ENCODE results near the gene TEAD2.

The TEAD2 gene
- 0 to 0.67 reads per million in 2 donors for total RNA-seq

DNA sequence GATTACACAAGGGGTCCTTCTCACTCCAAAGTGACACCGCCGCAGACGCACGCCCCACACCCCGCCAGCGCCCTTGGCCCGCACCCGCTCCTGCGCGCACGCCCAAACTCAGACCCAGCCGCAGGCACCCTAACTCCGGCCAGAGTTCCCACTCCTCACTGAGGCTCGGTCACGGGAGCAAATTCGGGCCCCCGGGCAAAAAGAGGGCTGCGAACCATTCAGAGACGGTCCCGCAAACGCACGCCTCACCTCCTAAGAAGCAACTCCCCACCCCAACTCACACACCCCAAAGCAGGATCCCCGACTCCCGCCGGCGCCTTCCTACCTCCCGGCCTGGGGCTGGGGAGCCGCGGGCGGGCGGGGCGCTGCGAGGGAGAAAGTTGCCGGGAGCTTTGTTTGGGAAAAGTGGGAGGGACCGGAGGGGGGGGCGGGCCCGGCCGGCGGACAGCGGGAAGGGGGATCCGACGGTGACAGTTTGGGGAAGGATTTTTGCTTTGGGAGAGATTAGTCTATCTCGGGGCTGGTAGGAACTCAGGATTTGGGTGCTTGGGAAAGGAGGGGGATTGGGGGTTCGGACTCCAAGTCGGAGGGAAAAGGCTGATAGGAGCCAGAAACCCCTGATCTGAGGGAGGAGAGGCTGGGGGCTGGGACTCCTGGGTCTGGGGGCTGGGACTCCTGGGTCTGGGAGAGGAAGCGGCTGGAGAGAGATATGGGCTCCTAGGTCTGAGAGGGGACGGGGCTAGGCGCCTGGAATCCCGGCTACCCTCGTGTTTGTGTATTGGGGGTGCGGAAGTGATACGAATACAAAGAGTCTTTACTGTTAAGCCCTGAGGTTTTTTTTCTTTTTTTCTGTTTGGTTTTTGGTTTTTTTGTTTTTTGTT, at the start of gene TEAD2:
Gene TEAD2, minus strand, starts transcription at position 369 of the 881 bp plus-strand sequence. CDS start 2,341 bp downstream, outside the sequence.
- DNase-seq = no peak

DNA sequence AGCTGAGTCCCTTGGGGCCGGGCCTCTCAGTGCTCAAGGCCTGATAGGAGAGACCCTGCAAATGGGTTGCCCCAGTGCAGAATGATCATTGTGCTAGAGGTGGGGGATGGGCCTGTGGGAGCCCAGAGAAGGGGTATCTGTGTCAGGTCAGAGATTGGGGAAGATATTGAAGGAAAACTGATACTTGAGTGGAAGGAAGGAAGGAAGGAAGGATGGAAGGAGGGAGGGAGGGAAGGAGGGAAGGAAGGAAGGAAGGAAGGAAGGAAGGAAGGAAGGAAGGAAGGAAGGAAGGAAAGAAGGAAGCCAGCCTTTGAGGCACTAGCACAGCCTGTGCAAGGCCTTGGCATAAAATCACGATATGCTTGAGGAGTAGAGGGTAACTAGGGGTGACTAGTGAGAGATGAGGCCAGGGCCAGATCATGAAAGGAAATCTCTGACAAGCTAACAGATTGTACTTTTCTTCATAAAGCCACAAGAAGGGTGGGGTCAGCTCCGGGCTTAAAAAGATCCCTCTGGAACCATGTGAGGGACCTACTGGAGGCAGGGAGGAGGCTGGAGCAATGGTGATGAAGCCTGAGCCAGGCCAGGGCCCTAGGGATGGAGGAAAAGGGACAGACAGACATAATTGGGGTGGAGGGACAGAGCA, 49.6 kb upstream of the TEAD2 start:
- DNase-seq = no peak

DNA sequence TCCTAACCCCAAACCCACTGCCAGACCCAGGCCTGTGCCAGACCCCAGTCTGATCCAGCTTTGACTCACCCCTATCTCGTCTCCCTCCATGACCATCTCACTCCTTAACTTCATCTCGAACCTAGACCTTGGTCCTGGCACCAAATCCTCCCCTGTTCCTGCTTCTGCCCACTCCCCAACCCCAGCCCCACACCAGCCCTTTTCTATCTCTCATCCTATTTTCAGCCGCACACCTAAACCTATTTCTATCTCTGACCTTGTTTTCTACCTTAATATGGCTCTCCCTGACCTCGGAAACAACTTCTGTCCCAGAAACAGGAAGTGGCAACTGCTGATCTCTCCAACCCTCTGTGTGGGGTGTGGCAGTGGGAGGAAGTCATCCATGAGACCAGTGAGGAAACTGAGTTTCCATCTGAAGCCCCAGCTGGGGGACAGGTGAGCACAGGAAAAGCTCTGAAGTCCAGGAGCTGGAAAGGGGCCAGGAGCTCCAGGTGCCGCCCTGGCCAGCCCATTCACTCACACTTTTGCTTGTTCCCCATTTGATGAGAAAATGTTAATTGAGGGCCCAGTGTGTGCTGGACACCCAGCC, 47.3 kb upstream of the TEAD2 start:
- DNase-seq = peak in 1 of 5 experiments; percentile 62

DNA sequence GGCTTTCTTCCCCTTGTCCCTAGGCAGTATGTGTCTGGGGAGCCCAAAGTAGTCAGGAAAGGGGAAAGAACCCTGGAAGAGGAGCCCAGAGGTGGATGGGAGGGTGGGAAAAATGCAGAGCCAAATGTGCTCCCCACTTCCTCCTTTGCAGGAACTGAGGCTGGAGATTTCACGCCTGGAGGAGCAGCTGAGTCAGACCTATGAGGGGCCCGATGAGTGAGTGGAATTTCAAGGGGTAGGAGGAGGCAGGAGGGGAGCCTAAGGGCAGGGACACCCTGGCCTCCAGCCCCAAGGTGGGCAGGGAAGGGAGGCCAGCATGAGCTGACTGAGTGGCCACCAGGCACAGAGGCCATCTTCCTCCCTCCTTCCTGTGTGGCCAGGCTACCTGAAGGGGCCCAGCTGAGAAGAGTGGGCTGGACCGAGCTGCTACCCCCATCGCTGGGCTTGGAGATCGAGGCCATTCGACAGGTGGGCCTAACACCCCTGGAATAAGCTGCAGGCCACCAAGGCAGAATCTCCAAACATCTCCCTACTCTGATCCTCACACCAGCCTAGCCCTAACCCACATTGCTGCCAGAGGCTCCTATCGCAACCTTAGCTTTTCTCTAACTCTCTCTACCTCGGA, 46.7 kb upstream of the TEAD2 start:
- DNase-seq = no peak

DNA sequence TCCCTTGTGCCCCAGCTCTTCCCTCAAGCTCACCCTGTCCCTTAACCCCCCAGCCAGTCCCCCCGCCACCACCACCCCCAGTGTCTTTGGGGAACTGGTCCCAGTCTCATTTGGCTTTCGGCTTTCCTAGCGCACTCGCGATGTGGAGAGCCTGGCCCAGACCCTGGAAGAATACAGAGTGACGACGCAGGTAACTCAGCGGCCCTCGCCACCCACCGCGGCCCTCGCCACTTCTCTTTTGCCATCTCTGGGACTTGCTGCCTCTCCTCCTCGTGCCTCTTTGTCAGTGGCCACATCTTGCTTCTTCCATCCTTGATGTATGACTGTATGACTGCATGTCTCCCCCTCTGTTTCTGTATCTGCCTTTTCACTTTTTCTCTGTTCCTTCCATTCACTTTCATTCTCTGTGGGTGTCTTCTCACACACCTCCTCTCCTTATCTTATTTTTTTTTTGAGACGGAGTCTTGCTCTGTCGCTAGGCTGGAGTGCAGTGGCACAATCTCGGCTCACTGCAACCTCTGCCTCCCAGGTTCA, 45.3 kb upstream of the TEAD2 start:
- DNase-seq = no peak

DNA sequence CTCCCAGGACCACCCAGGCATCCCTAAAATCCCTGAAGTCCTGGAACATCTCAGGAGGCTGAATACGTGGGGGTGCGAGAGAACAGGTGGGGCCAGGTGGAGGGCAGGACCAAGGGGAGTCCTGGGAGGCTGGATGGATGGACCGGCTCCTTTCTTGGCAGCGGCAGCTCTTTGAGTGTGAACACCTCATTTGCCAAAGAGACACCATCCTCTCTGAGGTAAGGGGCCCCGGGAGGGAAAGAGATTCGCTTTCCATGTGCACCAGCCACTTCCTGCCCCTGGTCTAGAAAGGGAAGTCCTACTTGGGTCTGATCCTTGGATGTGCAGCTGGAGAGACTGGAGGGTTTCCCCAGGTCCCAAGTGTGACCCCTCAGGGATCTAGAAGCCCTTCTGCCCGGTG, 44.9 kb upstream of the TEAD2 start:
- no peak for DNase-seq

DNA sequence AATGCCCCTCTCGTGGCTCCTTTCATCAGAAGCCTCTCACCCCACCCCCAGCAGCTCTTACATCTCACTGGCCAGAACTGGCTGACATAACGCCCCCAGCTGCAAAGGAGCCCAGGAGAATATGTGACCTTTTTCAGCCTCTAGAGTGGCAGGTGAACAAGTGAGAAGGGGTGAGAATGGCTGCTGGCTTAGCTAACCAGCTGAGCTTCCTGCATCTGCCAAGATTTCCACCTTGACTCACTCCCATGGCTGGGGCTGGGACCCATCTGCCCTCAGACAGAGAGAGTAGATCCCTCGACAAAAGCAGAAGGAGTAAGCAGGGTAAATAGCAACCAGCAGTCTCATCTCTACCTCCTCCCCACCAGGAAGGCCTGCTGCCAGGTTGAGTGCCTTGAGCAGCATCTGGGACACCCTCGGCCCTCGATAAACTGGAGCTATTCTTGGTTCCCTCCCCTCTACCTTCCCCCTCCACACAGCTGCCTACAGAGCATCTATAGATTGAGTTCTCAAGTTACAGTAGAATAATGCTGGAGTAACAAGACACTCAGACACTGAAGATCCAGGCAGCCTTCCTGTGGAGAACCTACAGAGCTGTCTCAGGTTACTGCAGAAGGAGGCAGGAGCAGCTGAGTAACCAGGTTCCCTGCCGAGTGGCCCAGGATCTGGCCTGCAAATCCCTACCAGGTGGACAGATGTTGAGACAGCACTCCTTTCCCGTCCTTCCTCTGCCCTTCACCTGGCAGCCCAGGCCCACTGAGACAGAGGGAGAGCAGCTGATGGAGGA, 41.4 kb upstream of the TEAD2 start:
- DNase-seq = no peak

DNA sequence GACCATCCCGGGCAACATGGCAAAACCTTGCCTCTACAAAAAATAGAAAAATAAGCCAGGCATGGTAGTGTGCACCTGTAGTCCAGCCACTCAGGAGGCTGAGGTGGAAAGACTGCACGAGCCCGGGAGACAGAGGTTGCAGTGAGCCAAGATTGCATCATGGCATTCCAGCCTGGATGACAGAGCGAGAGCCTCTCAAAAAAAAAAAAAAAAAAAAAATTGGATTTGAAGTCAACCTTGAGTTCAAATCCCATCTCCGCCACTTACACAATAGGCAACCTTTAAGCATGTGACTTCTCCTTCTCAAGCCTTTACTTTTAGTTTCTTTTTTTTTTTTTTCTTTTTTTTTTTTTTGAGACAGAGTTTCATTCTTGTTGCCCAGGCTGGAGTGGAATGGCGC, 37.8 kb upstream of the TEAD2 start:
- no peak for DNase-seq

DNA sequence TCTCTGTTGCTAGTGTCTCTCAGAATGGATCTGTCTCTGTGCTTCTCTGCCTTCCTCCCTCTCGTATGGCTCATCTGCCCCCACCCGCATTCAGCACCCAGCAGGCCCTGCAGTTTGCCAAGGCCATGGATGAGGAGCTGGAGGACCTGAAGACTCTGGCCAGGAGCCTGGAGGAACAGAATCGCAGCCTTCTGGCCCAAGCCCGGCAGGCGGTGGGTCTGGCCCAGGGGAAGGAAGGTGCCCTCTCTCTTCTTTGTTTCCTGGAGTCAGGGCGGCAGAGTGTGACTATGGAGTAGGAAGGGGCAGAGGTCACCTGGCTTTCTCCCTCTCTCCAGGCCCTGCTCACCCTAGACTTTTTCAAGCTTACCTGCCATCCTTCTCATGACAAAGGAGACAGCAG, 36.7 kb upstream of the TEAD2 start:
- DNase-seq = no peak

DNA sequence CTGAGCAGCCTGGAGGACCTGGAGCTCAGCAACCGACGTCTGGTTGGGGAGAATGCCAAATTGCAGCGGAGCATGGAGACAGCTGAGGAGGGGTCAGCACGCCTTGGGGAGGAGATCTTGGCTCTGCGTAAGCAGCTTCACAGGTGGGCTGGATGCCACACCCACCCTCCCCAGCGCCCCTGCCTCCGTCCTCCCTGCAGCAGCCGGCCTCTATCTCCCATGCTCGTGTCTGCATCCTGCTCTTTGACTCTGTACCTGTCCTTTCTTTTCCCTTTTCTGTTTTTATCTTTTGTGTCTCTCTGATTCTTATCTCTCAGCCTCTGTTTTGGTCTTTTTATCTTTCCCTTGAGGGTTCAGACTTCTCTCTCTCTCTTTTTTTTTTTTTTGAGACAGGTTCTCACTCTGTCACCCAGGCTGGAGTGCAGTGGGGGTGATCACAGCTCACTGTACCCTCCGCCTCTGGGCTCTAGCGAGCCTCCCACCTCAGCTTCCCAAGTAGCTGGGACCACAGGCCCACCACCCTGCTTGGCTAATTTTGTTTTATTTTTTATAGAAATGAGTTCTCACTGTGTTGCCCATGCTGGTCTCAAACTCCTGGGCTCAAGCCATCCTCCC, 35.9 kb upstream of the TEAD2 start:
- no peak for DNase-seq

DNA sequence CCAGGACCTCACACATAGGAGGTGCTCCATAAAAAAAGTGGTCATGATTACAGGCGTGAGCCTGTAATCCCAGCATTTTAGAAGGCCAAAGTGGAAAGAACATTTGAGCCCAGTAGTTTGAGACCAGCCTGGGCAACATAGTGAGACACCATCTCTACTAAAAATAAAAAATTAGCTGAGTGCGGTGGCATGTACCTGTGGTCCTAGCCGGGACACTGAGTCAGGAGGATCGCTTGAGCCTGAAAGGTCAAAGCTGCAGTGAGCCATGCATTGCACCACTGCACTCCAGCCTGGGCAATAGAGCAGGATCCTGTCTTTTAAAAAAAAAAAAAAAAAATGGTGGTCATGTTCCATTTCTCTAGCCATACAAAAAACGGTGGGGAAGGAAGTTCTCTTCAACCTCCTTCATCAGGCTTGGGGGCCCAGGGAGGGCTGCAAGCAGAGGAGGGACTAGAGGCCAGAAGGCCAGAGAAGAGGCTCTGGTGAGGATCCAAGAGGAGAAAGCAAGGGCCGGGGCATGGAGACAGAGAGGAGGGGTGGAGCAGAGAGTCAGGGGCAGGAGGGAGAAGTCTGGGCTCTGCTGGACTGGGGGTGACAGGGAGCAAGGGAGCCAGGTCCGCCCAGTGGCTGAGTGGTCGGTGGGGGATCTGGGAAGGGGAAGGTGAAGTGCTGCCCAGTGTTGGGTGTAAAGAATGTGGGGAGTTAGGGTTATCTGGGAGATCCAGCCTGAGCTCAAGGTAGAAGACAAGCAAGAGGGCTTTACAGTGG, 34.7 kb upstream of the TEAD2 start:
- no peak for DNase-seq

DNA sequence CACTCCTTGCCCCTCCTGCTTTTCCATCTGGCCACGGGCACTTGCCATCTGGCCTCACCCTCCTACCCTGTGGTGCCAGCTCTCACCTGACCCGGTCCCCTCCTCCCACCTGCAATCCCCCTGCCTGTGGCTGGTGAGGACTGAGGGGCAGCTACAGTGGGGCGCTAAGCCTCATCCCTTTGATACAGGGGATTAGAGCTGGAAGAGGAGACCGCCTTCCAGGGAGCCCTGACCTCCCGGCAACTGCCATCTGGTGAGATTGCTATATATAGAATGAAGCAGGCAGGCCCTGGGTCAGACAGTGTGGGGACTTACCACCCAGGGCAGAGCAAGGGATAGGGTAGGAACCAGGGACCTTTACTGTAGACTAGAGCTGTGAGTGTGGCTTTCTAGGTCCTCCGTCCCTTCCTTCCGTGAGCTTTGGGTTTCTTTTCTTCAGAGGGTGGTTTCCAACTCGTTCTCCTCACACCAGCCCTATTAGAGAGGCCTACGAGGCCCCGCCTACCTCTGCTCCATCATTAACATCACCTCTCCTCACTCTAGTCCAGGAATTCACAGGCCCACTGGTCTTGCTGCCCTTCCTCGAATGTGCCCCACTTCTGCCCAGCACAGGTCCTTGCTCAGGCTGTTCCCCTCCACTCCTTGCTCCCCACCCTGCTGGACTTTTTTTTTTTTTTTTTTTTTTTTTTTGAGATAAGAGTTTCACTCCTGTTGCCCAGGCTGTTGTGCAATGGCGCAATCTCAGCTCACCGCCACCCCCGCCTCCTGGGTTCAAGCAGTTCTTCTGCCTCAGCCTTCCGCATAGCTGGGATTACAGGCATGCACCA, 33.6 kb upstream of the TEAD2 start:
- DNase-seq = no peak

DNA sequence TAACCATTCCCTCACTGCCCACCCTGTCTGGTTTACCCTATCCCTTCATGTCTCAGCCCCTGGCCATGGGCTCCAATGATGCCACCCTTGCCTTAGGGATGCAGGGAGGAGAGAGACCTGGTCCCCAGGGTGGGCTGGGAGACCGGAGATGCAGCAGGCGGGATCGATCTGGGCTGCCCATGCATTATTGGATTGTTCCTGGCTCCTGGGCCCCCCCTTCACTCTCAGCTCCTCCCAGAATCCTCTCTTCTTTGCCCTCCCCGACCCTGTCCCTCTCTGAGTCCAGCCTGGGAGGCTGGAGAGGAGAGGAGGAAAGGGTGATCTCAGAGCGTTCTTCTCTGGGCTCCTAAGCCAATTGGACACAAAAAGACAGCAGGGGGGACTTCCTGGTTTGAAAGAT, 31.7 kb upstream of the TEAD2 start:
- no peak for DNase-seq

DNA sequence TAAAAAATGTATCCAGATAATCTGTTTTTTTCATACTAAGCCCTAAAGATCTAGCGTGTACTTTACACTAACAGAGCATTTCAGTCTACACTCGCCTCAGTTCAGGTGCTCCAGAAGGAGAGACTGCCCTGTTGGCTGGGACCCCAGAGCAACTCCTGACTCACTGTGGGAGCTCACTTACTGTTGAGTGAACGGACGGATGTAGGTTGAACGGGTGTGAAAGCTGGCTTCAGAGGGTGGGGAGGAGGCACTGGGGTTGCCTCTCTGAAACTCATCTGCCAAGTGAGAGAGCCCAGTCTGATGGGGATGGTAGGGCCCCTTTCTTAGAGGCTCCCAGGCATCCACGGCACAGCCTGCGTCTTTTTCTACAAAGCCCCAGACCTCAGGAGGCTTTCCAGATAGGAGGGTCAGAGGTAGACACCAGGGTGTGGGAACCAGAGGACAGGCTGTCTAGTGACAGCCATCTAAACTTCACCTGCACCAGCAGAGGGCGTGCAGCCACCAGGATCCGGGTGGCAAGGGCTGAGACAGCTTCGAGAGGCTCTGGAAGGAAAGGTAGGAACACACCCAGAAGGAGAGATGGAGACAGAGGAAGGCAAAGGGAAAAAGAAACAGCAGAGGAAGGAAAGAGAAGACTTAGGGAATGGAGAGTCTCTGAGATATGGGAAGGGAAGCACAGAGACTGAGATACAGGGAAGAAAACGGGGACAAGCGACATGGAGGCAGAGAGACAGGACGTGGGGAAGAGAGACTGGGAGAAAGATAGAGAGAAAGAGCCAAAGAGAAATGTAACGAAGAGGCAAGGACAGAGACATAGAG, 29.6 kb upstream of the TEAD2 start:
- peak; percentile 49 to 79 (median 65) for DNase-seq

DNA sequence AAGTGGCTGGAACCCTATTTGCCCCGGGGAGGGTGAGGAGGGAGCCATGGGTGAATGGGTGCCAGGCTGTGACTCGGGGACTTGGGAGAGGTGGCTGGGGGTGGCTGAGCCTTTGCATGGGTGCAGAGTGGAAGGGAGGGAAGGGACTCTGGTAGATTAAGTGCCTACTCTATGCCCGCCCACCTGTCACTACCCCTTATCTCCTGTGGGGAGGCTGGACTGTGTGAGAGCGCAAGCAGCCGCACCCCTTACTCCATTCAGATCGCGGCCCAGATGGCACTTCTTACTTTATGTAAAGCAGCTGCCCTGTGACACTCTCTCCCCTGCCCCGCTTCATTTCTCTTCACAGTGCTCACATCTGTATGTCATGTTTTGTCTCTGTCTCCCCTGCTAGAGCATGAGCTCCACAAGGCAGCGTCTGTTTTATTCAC, 28.7 kb upstream of the TEAD2 start:
- DNase-seq = no peak

DNA sequence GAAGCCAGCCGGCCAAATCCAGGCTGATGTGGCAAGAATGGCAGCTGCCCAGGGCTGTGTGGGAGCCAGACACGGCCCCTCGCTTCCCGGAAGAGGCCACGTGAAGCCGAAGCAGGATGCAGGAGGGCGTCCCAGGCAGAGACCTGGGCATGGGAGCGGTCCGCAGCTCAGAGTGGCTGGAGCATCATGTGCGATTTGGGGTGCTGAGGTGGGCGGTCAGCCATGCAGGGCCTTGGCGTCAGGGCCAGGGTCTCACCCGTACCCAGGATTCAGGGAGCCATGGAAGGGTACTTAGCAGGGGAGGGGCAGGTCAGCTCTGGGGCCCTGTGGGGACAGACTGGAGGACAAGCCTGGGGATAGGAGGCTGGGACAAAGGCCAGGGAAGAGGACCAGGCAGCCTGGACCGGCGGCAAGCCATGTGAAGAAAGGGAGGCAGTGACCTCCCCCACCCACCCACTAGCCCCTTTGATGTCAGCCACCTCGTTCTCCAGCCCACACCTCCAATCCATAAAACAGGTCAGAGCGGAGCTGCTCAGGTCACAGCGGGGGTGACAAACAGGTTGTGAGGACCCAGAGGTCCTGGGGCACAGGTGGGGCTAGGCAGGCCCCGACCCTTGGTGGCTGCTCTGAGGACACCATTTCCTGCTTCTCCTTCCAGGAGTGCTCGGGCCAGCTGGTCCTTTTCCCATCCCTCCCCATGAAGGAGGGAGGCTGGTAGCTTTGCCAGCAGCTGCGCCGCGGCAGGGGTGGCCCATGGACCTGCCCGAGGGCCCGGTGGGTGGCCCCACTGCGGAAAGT, 28.1 kb upstream of the TEAD2 start:
- no peak for DNase-seq

DNA sequence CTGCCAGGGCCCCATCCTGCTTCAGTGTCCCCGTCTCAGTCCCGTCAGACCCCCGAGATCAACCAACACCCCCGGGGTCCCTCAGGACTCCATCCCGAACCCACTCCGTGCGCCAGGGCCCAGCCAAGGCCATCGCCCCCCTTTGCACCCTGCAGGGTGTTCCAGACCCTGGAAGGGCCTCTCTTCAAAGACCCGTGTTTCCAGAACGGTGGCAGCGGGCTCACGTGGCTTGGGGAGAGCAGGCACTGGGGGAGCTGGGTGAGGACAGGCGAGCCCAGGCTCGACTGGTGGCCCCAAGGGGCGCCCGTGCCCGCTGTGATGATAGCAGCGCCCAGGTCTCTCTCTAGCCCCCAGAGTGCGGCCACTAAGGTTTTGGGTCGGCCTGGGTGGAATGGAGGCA, 27.2 kb upstream of the TEAD2 start:
- no peak for DNase-seq

DNA sequence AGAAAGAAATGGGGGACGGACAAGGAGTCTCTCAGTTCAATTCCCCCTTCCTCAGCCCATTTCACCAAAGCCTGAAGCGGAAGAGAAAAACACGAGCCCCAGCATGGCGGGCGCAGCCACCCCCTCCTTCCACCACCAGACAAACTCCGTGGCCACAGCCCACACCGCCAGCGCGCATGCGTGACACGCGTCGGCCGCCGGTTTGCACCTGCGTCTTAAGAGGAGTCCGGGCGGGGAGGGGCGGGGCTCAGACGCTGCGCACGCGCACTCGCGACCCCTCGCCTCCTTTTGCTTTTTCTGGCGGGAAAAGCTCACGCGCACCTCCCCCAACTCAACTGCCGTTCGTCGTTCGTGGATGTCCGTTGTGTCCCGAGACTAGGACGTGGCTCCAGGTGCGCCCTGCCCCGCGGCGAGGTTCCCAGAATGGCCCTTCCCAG, 25.7 kb upstream of the TEAD2 start, which contains the start of gene KASH5:
Gene KASH5, plus strand, starts transcription at position 314 of the 437 bp plus-strand sequence. CDS start 2,635 bp downstream, outside the sequence.
- DNase-seq = peak; percentile 69 to 90 (median 73)

Data from T-helper 2 cell (primary cell).